GM21619 (cell line): ENCODE results near the gene VDAC1.

ENCODE experiments used
- ATAC-seq: cut with Tn5 transposase; IDR thresholded peaks from one replicate; pipeline ENCODE4 v1.9.1; 2021; ENCODE audit not compliant: unreplicated experiment

VDAC1 gene

GRCh38 chr5:133927300-133928180, 77.2 kb downstream of the VDAC1 start:
- no peak for ATAC-seq

GRCh38 chr5:133926489-133927299, 78.1 kb downstream of the VDAC1 start:
- ATAC-seq = no peak

- no peak for ATAC-seq
Observed at GRCh38 chr5:133925866-133926488, 78.8 kb downstream of the VDAC1 start.

- no peak for ATAC-seq
Observed at GRCh38 chr5:133925269-133925668, 79.5 kb downstream of the VDAC1 start.

- ATAC-seq = no peak
Observed at GRCh38 chr5:133924221-133924920, 80.4 kb downstream of the VDAC1 start.

- ATAC-seq = no peak
Observed at GRCh38 chr5:133921979-133922378, 82.8 kb downstream of the VDAC1 start.
